Hepatocyte (in vitro differentiated cells): ENCODE measurements around the gene SND1.

ENCODE experiments used
- EZH2 ChIP-seq: fragments of 200-600 bp; sonication (generic); IDR thresholded peaks from 2 replicates; pipeline ENCODE4 v1.6.1; 2016; ENCODE audit warnings: antibody characterized with exemption, mild to moderate bottlenecking, borderline replicate concordance
- EZH2phosphoT487 ChIP-seq: fragments of 200-600 bp; sonication (generic); IDR thresholded peaks from one replicate; pipeline ENCODE4 v1.6.1; 2018; ENCODE audit warnings: antibody characterized with exemption, mild to moderate bottlenecking, low read depth, moderate library complexity; ENCODE audit not compliant: unreplicated experiment, severe bottlenecking
- TF ChIP-seq, protein P1 (sequence below): fragments of 200-600 bp; sonication (generic); IDR thresholded peaks from 2 replicates; pipeline ENCODE4 v1.5.1; 2016; ENCODE audit warnings: antibody characterized with exemption, mild to moderate bottlenecking; ENCODE audit not compliant: poor library complexity

- TF ChIP-seq, protein P1, sequence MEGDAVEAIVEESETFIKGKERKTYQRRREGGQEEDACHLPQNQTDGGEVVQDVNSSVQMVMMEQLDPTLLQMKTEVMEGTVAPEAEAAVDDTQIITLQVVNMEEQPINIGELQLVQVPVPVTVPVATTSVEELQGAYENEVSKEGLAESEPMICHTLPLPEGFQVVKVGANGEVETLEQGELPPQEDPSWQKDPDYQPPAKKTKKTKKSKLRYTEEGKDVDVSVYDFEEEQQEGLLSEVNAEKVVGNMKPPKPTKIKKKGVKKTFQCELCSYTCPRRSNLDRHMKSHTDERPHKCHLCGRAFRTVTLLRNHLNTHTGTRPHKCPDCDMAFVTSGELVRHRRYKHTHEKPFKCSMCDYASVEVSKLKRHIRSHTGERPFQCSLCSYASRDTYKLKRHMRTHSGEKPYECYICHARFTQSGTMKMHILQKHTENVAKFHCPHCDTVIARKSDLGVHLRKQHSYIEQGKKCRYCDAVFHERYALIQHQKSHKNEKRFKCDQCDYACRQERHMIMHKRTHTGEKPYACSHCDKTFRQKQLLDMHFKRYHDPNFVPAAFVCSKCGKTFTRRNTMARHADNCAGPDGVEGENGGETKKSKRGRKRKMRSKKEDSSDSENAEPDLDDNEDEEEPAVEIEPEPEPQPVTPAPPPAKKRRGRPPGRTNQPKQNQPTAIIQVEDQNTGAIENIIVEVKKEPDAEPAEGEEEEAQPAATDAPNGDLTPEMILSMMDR = no peak
- TF ChIP-seq EZH2phosphoT487 = no peak
- no peak for TF ChIP-seq EZH2
Observed at GRCh38 chr7:127751490-127752448, 99.8 kb downstream of the SND1 start.
